NCI-H345 (cell line): Measurements from ENCODE around the gene M6PR.
"Not testable (repeated sequence)": the region's sequence is repeated elsewhere in the genome, so short reads cannot be mapped to it uniquely, and the experiment has no call there.

ENCODE experiments used
- DNase-seq: peaks from one replicate; lab custom pipeline; 2025; lab: John Stamatoyannopoulos, UW

The M6PR gene

DNA sequence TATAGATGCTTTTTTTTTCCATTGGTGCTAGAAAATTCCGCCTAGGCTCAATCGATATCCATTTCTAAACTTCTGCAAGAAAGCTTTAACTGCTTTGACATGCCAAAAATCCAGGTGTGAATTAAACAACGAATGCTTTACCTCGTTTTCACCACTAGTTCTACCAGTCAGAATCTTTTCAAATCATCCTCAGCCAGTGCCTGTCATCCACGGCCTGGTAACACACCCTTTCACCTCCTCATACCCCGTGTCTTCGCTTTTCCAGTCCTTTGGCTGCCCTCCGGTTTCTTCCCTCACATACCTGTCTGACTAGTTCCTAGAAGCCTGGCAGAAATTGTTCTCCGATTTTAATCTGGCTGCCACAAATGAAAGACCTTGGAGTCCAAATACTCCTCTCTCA lies 36.5 kb downstream of the M6PR start:
- DNase-seq: peak; percentile 16

DNA sequence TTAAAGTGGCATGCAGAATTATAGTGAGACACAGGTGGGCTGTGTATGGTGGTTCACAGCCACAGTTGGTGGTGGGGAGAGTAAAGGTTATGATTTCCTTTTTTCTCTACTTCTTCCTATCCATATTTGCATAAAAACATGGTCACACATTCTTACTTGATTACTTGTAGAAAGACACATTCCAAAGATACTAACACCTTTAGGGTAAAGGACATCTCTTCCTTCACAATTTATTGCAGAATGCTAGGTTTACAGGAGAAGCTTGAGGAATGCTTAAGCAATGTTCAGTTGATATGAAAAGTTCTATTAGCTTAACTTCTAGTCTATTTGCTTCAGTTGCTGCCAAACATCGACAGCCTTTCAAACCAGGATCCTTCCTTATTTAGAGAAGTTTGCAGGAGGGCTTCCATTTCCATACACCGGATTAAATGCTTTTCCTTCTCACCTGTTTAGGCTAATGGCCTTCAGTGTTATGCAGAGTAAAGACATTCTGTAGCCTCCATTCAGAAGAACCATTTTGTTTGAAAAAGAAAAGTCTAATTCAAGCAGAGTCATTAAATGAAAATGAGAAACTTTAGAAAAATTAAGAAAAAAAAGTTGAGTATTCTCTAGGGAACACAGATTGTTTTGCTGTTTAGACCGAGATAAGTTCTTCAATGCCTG lies 37.7 kb downstream of the M6PR start:
- no peak for DNase-seq

DNA sequence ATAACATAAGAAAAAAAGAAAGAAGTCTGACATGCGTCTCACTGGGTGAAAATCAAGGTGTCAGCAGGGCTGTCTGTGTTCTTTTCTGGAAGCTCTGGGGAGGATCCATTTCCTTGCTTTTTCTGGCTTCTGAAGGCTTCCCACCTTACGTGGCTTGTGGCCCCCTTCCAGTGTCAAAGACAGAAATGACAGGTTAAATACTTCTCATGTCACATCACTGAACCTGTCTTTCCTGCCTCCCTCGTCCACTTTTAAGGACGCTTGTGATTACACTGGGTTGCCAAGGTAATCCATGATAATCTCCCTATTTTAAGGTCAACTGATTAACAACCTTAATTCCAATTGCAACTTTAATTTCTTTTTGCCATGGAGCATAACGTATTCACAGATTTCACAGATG lies 39.7 kb downstream of the M6PR start:
- DNase-seq: no peak

DNA sequence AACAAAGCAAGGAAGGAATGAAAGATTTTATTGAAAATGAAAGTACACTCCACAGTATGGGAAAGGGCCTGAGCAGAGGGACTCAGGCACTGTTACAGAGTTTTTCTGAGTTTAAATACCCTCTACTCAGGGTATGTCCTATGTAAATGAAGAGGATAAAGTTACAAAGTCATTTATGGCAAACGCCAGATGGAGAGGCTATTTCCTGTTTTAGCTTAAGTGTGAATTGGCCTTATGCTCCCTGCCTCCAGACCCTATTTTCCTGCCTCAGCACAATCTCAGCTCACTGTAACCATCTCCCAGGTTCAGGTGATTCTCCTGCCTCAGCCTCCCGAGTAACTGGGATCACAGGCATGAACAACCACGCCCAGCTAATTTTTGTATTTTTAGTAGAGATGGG lies 41.9 kb downstream of the M6PR start:
- DNase-seq: no peak

DNA sequence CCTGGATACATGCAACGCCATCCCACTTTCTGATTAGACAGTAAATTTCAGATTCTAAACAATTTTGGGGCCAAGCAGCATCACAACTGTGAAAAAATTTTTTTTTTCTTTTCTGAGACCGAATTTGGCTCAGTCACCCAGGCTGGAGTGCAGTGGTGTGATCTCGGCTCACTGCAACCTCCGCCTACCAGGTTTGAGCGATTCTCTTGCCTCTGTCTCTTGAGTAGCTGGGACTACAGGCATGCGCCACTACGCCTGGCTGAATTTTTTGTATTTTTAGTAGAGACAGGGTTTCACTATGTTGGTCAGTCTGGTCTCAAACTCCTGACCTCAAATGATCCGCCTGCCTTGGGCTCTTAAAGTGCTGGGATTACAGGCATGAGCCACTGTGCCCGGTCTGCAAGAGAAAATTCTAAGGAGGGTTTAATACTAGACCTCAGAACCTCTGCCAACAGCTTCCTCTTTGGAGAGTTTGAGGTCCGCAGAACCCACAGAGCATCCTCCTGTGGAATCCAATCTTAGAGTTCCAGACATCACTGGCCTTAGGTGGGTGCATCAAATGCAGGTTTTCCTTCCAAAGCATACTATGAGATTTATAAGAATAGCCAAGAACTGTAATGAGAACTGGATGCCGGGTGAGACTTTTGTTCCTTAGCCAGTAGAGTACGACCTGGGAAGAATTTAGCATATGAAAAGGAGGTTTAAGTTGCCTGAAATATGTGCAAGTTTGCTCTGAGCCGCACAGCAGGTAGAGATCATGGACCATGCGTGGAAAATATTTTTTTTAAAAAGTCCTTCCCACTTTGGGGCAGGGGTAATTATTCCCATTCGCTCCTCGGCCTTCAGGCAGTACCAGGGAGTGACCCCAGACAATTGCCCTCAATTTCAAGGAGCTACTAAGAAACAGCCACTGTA lies 42.9 kb downstream of the M6PR start:
- DNase-seq: no peak

DNA sequence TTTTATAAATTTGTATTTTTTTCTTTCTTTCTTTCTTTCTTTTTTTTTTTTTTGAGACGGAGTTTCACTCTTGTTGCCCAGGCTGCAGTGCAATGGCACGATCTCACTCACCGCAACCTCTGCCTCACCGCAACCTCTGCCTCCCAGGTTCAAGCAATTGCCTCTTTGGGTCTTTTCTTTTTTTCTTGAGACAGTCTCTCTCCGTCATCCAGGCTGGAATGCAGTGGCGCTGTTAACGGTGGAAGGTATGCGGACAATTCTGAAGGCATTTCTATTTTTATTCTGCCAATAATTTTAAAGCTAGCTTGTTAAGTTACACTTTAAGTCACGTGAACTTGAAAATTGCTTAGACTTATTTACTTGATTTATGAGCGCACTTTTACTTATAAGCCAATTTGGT lies 43.9 kb downstream of the M6PR start:
- DNase-seq: no peak

DNA sequence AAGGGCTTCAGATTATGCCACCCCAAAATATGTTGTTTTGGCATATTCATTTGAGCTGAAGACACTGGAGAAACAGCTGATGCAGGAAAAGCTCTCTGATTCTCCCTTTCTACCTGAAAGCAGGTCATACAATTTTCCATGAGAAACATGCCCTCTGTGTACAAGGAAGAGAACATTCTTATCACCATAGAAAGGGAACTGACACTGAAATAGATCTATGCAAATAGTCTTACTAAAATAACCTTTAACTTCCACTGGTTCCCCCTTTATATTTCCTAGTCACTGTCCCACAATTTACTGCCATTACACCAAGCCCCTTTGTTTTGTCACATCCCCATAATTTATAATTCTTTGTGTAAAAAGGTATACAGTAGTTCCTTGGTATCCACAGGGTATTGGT lies 44.8 kb downstream of the M6PR start:
- no peak for DNase-seq

DNA sequence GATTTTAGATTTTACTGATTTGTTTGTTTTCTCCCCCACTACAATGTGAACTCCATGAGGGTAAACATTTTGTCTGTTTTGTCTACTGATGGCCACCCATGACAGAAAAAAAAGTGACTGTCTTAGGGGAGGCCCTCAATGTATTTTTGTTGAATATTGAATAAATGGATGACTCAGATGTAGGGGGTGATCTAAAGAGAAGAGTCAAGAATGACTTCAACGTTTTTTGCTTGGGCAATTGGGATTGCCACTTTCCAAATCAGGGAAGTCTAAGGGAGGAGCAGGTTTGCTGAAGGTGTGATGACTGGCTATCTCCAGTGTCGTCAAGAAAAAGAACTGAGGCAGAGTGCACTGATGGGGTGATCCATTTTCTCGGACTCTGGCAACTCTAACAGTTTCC lies 45.8 kb downstream of the M6PR start:
- no peak for DNase-seq

DNA sequence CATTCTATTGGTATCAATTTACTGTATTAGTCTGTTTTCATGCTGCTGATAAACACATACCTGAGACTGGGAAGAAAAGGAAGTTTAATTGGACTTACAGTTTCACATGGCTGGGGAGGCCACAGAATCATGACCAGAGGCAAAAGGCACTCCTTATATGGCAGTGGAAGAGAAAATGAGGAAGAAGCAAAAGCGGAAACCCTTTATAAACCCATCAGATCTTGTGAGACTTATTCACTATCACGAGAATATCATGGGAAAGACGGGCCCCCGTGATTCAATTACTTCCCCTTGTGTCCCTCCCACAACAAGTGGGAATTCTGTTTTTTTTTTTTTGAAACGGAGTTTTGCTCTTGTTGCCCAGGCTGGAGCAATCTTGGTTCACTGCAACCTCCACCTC lies 46.7 kb downstream of the M6PR start:
- DNase-seq: not testable (repeated sequence)

DNA sequence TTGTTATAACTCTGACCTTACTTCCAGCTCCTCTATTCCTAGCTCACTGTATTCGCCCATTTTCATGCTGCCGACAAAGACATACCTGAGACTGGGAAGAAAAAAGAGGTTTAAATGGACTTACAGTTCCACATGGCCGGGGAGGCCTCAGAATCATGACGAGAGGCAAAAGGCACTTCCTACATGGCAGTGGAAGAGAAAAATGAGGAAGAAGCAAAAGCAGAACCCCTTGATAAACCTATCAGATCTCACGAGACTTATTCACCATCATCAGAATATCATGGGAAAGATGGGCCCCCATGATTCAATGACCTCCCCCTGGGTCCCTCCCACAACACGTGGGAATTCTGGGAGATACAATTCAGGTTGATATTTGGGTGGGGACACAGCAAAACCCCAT lies 49.6 kb downstream of the M6PR start:
- no peak for DNase-seq

DNA sequence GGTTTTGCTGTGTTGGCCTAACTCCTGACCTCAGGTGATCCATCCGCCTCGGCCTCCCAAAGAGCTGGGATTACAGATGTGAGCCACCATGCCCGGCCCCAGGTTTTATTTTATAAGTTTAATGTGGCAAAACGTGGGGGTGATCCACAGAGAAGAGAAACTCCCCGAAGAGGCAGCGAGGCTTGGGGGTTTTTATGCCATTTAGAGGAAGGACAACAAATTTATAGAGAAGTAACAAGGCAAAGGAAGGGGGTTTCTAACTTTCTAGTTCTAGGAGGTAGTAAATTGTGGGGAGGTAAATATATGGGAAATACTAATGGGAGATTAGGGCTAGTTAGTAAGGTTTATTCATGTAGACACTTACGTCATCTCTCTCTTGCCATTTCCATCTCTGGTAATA lies 52.4 kb downstream of the M6PR start:
- no peak for DNase-seq

DNA sequence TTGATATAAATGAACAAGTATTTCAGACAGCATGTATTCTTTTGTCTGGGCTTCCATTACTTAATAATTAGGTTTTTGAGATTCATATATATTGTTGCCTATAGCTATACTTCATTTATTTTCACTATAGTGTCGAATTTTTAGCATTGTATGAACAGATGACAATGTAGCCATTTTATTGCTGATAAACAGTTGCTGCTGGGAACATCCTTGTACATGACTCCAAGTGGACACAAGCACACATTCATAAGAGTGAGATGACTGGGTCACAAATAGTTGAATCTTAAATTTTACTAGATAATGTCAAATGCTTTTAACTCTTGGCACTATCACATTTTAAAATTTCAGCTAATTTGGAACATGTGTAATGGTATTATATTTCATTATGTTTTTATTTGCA lies 54.5 kb downstream of the M6PR start:
- no peak for DNase-seq

DNA sequence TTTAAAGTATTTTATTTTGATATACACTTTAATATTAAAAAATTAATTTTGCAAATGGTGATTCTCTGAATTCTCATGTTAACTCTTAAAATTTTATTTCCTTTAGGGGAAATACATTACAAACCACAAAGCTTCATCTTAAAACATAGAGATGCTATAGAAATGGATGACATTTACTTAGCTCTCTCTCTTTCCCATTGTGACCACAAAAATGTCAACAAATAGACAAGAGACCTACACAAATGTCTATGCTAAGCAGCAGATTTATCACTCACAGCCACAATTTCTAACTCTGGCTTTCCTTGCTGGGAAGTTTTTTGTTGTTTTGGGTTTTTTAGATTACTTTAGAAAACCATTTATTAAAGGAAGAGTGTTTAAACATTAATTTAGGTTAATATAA lies 55.1 kb downstream of the M6PR start:
- DNase-seq: no peak

DNA sequence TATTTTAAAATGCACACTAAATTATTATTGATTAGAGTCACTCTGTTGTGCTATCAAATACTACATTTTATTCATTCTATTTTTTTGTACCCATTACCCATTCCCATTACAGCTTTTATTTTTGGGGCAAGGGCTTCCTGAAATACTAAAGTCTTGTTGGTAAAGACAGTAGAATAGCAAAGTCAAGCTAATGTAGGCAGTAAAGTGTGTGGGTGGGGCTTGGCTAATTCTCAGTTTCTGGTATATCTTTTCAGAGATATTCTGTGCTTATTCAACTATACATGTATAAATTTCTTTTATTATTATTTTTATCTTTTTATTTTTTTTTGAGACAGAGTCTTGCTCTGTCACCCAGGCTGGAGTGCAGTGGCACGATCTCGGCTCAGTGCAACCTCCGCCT lies 57.5 kb downstream of the M6PR start:
- DNase-seq: no peak
